GM19372 (cell line): ENCODE measurements around the gene MAPK11.

ENCODE experiments used
- ATAC-seq: cut with Tn5 transposase; IDR thresholded peaks from one replicate; pipeline ENCODE4 v1.9.1; 2021; ENCODE audit warnings: mild to moderate bottlenecking, low read depth, moderate library complexity; ENCODE audit not compliant: unreplicated experiment

Gene MAPK11

GRCh38 chr22:50228366-50228765 lies 41.8 kb downstream of the MAPK11 start:
- no peak for ATAC-seq

GRCh38 chr22:50227579-50228215 lies 42.5 kb downstream of the MAPK11 start:
- ATAC-seq: no peak

- no peak for ATAC-seq
These were observed 43.4 kb downstream of the MAPK11 start for GRCh38 chr22:50226875-50227165.

GRCh38 chr22:50226063-50226874 lies 43.9 kb downstream of the MAPK11 start:
- ATAC-seq: no peak

GRCh38 chr22:50225200-50225969 lies 44.8 kb downstream of the MAPK11 start:
- ATAC-seq: no peak

GRCh38 chr22:50224071-50224470 lies 46.1 kb downstream of the MAPK11 start:
- ATAC-seq: no peak

GRCh38 chr22:50222508-50222907 lies 47.7 kb downstream of the MAPK11 start:
- ATAC-seq: no peak

GRCh38 chr22:50221410-50222300 lies 48.5 kb downstream of the MAPK11 start:
- ATAC-seq: no peak

DNA sequence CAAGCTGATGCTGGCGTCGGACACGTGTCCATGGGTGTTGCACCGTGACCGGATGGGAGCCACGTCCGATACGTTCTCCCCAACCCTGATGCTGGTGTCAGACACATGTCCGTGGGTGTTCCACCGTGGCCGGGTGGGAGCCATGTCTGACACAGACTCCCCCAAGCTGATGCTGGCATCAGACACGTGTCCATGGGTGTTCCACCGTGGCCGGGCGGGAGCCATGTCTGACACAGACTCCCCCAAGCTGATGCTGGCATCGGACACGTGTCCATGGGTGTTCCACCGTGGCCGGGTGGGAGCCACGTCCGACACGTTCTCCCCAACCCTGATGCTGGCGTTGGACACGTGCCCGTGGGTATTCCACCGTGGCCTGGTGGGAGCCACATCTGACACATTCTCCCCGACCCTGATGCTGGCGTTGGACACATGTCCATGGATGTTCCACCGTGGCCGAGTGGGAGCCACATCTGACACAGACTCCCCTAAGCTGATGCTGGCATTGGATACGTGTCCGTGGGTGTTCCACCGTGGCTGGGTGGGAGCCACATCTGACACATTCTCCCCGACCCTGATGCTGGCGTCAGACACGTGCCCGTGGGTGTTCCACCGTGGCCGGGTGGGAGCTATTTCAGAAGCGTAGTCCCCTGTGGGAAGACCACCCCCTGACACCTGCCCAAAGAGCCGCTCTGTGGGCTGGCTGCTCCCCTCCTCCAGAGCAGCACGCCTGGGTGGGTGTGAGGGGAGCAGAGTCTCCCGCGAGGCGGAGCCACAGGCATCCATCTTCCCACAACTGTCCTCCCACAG lies 49.4 kb downstream of the MAPK11 start:
- no peak for ATAC-seq

DNA sequence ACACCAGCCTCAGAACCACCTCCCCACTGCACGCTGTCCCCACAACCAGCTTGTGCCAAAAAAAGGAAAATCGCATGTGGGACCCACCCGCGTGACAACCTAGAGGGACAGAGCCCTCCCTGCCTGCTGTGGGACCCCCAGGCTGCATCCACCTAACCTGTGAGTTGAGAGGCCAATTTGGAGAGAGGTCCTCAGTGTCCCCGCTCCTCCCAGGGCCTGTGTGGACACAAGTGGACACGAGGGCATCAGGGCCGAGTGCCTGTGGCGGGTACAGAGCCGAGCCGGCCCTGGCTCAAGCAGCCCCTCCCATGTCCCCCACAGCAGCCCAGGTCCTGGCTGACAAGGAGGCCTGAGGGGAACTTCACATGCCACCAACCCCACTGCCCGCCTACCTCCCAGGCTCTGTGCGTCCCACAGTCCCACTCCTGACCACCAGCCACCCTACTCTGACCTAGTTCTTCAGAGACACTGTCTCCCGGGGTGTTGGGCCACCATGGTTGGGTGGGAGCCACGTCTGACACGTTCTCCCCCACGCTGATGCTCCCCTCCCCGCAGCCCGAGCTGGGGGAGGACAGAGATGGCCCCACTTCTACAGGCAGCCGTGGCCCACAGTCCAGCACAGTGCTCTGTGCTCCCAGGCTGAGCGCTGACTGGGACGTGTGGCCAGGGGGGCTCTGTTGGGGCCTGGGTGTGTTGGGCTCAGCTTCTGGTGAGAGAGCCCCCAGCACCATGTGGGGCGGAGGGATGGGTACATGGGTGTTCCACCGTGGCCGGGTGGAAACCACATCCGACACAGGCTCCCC lies 50.2 kb downstream of the MAPK11 start:
- ATAC-seq: no peak

- ATAC-seq: no peak
These were observed 51.0 kb downstream of the MAPK11 start for GRCh38 chr22:50218996-50219727.

- no peak for ATAC-seq
These were observed 51.8 kb downstream of the MAPK11 start for GRCh38 chr22:50218153-50218995.

- no peak for ATAC-seq
These were observed 52.5 kb downstream of the MAPK11 start for GRCh38 chr22:50217543-50218152.

DNA sequence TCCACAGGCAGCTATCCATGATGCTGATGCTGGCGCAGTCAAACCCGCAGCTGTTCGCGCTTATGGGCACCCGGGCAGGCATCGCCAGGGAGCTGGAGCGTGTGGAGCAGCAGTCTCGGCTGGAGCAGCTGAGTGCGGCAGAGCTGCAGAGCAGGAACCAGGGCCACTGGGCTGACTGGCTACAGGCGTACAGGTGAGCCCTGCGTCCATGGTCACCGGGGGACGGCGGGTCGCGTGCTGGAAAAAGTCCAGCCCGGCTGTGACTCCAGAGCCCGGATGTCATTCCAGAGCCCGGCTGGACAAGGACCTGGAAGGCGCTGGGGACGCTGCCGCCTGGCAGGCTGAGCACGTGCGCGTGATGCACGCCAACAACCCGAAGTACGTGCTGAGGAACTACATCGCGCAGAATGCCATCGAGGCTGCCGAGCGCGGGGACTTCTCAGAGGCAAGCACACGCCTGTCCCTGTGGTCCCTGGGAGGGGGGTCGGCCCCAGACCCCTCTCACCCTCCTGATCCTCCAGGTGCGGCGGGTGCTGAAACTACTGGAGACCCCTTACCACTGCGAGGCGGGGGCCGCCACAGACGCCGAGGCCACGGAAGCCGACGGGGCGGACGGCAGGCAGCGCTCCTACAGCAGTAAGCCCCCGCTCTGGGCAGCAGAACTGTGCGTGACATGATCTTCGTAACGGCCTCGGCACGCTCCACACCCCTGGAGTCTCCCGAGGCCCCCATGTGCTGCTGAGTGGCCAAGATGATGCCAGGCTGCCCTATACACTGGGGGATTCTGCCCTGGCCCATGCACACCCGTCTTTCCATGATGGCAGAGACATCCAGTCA lies 53.3 kb downstream of the MAPK11 start:
- no peak for ATAC-seq

- no peak for ATAC-seq
These were observed 54.0 kb downstream of the MAPK11 start for GRCh38 chr22:50216055-50216683.
